Thyroid gland (tissue), 4 donors: ENCODE results near the gene CACHD1. TPM values are rescaled to one million over a fixed set of nuclear protein-coding genes. Genes with fewer than 3 reads are reported as not detected.

Experiments
- DNase-seq, 2 donors: peaks; one replicate each; pipeline ENCODE4 v3.0.0-alpha.2; 2019
- H3K27ac ChIP-seq, 3 donors: fragments of 200-600 bp; sonication (generic); 1 replicate in 2 of 3; 2 replicates in 1 of 3; pipeline ENCODE4 v1.5.1; 2016 to 2019; ENCODE audit warnings: mild to moderate bottlenecking in 1 of 3, moderate library complexity in 1 of 3
- H3K27me3 ChIP-seq: fragments of 200-600 bp; sonication (generic); one replicate; pipeline ENCODE4 v1.5.1; 2019
- H3K36me3 ChIP-seq, 2 donors: fragments of 200-600 bp; sonication (generic); one replicate each; pipeline ENCODE4 v1.5.1; 2016 to 2019
- H3K4me1 ChIP-seq, 2 donors: fragments of 200-600 bp; sonication (generic); one replicate each; pipeline ENCODE4 v1.5.1; 2017 to 2019
- H3K4me3 ChIP-seq, 3 donors: fragments of 200-600 bp; sonication (generic); replicated peaks in 1 of 3; 1 replicate in 2 of 3; 2 replicates in 1 of 3; pipeline ENCODE4 v1.5.1; 2016; ENCODE audit warnings: mild to moderate bottlenecking in 1 of 3
- H3K9me3 ChIP-seq: fragments of 200-600 bp; sonication (generic); one replicate; pipeline ENCODE4 v1.5.1; 2017
- CTCF ChIP-seq, 6 experiments: fragments of 200-600 bp in 3 of 6; fragments of 450-650 bp in 3 of 6; sonication (generic) in 3 of 6; IDR thresholded peaks; one replicate each; pipeline ENCODE4 v1.5.1; 2016 to 2019; ENCODE audit warnings: antibody characterized with exemption in 6 of 6, mild to moderate bottlenecking in 2 of 6, inconsistent platforms in 1 of 6, moderate library complexity in 1 of 6
- POLR2A ChIP-seq, 2 donors: fragments of 450-650 bp; IDR thresholded peaks; one replicate each; pipeline ENCODE4 v1.6.1; 2017; ENCODE audit warnings: antibody characterized with exemption in 2 of 2, mild to moderate bottlenecking in 2 of 2, moderate library complexity in 1 of 2
- WGBS, 2 donors: methylation state at CpG; one replicate each; pipeline ENCODE4 v1.1.5; 2017; 5-methylcytosine and 5-hydroxymethylcytosine counted together
- intact Hi-C: fragments of 100-400 bp; cut with DNase I; formaldehyde crosslinking; loops from one replicate; pipeline ENCODE4 v1.15.1; 2023
- total RNA-seq, 4 donors: library from RNA; depleted of rRNA; stranded (reverse); fragments of >200 nt; gene quantifications; one replicate each; pipeline ENCODE4 v1.2.3, GENCODE V29; 2016

The CACHD1 gene
- total RNA-seq, 4 donors from 2014 or later, result 12.9 to 25.1 (median 17.0) TPM

- TF ChIP-seq CTCF (IDR thresholded peaks at IDR 0.05) (no peak), POLR2A (IDR thresholded peaks at IDR 0.05) (no peak)
- 57 to 64% methylated on average over 4 of the region's 4 CpGs for WGBS, 2 donors
- Histone ChIP-seq H3K27ac (peak overlapping the region in 2 of 3 donors; percentile 61 to 71), H3K36me3 (no peaks in the 10 kb centered on the region), H3K4me1 (peaks cover 71 to 91% of the 10 kb centered on the region in 2 donors), H3K27me3 (no peaks in the 10 kb centered on the region), H3K9me3 (no peaks in the 10 kb centered on the region), H3K4me3 (no peak overlapping the region)
- intact Hi-C loops, result loop anchor here (10.0 kb wide), 1 partner anchor 198 kb away; no protein-coding TSS in a partner anchor
- peak; percentile 48 to 57 for DNase-seq
Observed at GRCh38 chr1:64476251-64476952, 6.5 kb downstream of the CACHD1 start.

- Histone ChIP-seq H3K36me3 (no peaks in the 10 kb centered on the region), H3K4me1 (peaks cover 82 to 89% of the 10 kb centered on the region in 2 donors), H3K9me3 (no peaks in the 10 kb centered on the region), H3K27ac (peak overlapping the region in 2 of 3 donors; percentile 80 to 85), H3K27me3 (no peaks in the 10 kb centered on the region), H3K4me3 (no peak overlapping the region)
- TF ChIP-seq CTCF (IDR thresholded peaks at IDR 0.05) (no peak), POLR2A (IDR thresholded peaks at IDR 0.05) (no peak)
- intact Hi-C loops, result loop anchor here (10.0 kb wide), 1 partner anchor 196 kb away; no protein-coding TSS in a partner anchor
- 81 to 87% methylated on average over 3 of the region's 3 CpGs for WGBS, 2 donors
- no peak for DNase-seq
Observed at GRCh38 chr1:64478594-64479470, 8.9 kb downstream of the CACHD1 start.

- Histone ChIP-seq H3K27ac (peak overlapping the region; percentile 80 to 85 (median 83)), H3K4me3 (no peak overlapping the region), H3K9me3 (no peaks in the 10 kb centered on the region), H3K36me3 (no peaks in the 10 kb centered on the region), H3K4me1 (peaks cover 72 to 87% of the 10 kb centered on the region in 2 donors), H3K27me3 (no peaks in the 10 kb centered on the region)
- DNase-seq, result peak; percentile 33 to 57
- TF ChIP-seq POLR2A (IDR thresholded peaks at IDR 0.05) (no peak), CTCF (IDR thresholded peaks at IDR 0.05) (no peak)
- intact Hi-C loops, result loop anchor here (10.0 kb wide), 1 partner anchor 195 kb away; no protein-coding TSS in a partner anchor
- 69 to 72% methylated on average over 1 of the region's 1 CpG for WGBS, 2 donors
Observed at GRCh38 chr1:64479874-64480273, 9.9 kb downstream of the CACHD1 start.

- H3K4me1 ChIP-seq, result peaks cover 58 to 74% of the 10 kb centered on the region in 2 donors
- 58 to 73% methylated on average over 4 of the region's 4 CpGs for WGBS, 2 donors
- H3K4me3 ChIP-seq, result no peak overlapping the region
- no peak for DNase-seq
- H3K27ac ChIP-seq, result peak overlapping the region; percentile 80 to 85 (median 83)
- H3K27me3 ChIP-seq, result no peaks in the 10 kb centered on the region
- intact Hi-C loops, result no loop called here
- TF ChIP-seq CTCF (IDR thresholded peaks at IDR 0.05) (no peak), POLR2A (IDR thresholded peaks at IDR 0.05) (no peak)
- H3K9me3 ChIP-seq, result no peaks in the 10 kb centered on the region
- no peaks in the 10 kb centered on the region for H3K36me3 ChIP-seq
Observed at GRCh38 chr1:64480999-64481772, 11.3 kb downstream of the CACHD1 start.
